Kidney (tissue), 14 donors: ENCODE results near the gene ASPN. TPM values are rescaled to one million over a fixed set of nuclear protein-coding genes. Genes with fewer than 3 reads are reported as not detected.
A peak's percentile ranks its signal among the peaks of the same experiment; 100 is the strongest.

Source experiments
- DNase-seq, 5 donors: peaks; one replicate each; pipeline ENCODE4 v3.0.0-alpha.2; 2013 to 2020
- FAIRE-seq: peaks from 2 replicates; lab custom pipeline; 2012; peaks lifted over from hg19 to GRCh38; lab: Jason Lieb, UNC
- H3K27ac ChIP-seq, 2 donors: one replicate each; pipeline ENCODE4 v1.7.0; 2013; ENCODE audit warnings: low read depth in 2 of 2, low read length in 2 of 2, inconsistent platforms in 1 of 2
- H3K27me3 ChIP-seq: one replicate; pipeline ENCODE4 v1.7.1; 2013; ENCODE audit warnings: low read length, inconsistent platforms; ENCODE audit not compliant: control insufficient read depth, insufficient read depth
- H3K36me3 ChIP-seq, 3 donors: one replicate each; pipeline versions ENCODE4 v1.7.0 to v1.7.1; 2013; ENCODE audit warnings: low read length in 3 of 3, control low read depth in 1 of 3, inconsistent platforms in 1 of 3; ENCODE audit not compliant: insufficient read depth in 3 of 3, control insufficient read depth in 2 of 3
- H3K4me1 ChIP-seq, 3 donors: one replicate each; pipeline versions ENCODE4 v1.7.0 to v1.7.1; 2013; ENCODE audit warnings: low read length in 3 of 3, inconsistent platforms in 1 of 3, low read depth in 1 of 3; ENCODE audit not compliant: control insufficient read depth in 2 of 3, insufficient read depth in 2 of 3
- H3K4me3 ChIP-seq, 3 donors: one replicate each; pipeline versions ENCODE4 v1.7.0 to v1.8.1; 2013; ENCODE audit warnings: low read length in 3 of 3, control low read depth in 1 of 3, inconsistent platforms in 1 of 3
- H3K9ac ChIP-seq, 3 donors: one replicate each; pipeline versions ENCODE4 v1.7.0 to v1.7.1; 2013; ENCODE audit warnings: low read length in 3 of 3, control low read depth in 1 of 3, inconsistent platforms in 1 of 3
- H3K9me3 ChIP-seq, 3 donors: one replicate each; pipeline versions ENCODE4 v1.7.0 to v1.7.1; 2013; ENCODE audit warnings: low read length in 3 of 3, control low read depth in 1 of 3, inconsistent platforms in 1 of 3; ENCODE audit not compliant: control insufficient read depth in 2 of 3, insufficient read depth in 1 of 3
- CTCF ChIP-seq: IDR thresholded peaks from 3 replicates; pipeline ENCODE4 v1.5.1; 2012; ENCODE audit warnings: mild to moderate bottlenecking, moderate library complexity, borderline replicate concordance; ENCODE audit not compliant: insufficient read depth; ENCODE audit errors: extremely low read depth
- intact Hi-C: fragments of 100-400 bp; cut with DNase I; formaldehyde crosslinking; loops from one replicate; pipeline ENCODE4 v1.11.1; 2022
- polyA plus RNA-seq: library from polyadenylated mRNA; stranded (reverse); fragments of 350-450 nt; fragmentation: Illumina TruSeq; extraction: RNeasy Lipid Tissue Mini Kit (QIAGEN cat#74804); gene quantifications from one replicate; pipeline ENCODE4 v1.2.3, GENCODE V29; 2014; ENCODE audit warnings: low read depth, low replicate concordance; ENCODE audit not compliant: insufficient read depth
- total RNA-seq: library from RNA; stranded (reverse); fragmentation: NEBNext Ultra II Directional; extraction: Animal tissue kit (Norgen Biotek cat#: 25700); gene quantifications from one replicate; pipeline ENCODE4 v1.2.1, GENCODE V29; 2021
- donor health status: control.
- donor health status: control.
- donor health status: control.
- donor health status: control.
- donor health status: control.
- donor health status: DM: yes; HTN: yes; CAD: no.
- donor health status: Normal renal cell carcinoma (clear cell type).

The ASPN gene
- total and polyA plus RNA-seq, 2 donors from 2014 or later: 1.5 to 3.2 TPM

GRCh38 chr9:92501671-92502393 lies 19.5 kb upstream of the ASPN start:
- TF ChIP-seq CTCF: peak; percentile 61
- Histone ChIP-seq H3K4me1 (peaks cover 0 to 2% (median 0%) of the 10 kb centered on the region in 3 donors), H3K27ac (no peak overlapping the region), H3K27me3 (no peaks in the 10 kb centered on the region), H3K9me3 (no peaks in the 10 kb centered on the region), H3K36me3 (no peaks in the 10 kb centered on the region), H3K9ac (no peak overlapping the region), H3K4me3 (no peak overlapping the region)
- intact Hi-C loops: no loop called here
- DNase-seq (peak in 1 of 5 donors; percentile 35), FAIRE-seq (no peak)

GRCh38 chr9:92500725-92501124 lies 18.4 kb upstream of the ASPN start:
- no peak overlapping the region for H3K9ac ChIP-seq
- H3K4me1 ChIP-seq: peaks cover 0 to 2% (median 0%) of the 10 kb centered on the region in 3 donors
- intact Hi-C loops: no loop called here
- no peak for DNase-seq
- no peaks in the 10 kb centered on the region for H3K27me3 ChIP-seq
- H3K27ac ChIP-seq: no peak overlapping the region
- no peak for FAIRE-seq
- H3K4me3 ChIP-seq: no peak overlapping the region
- TF ChIP-seq CTCF: no peak
- H3K36me3 ChIP-seq: no peaks in the 10 kb centered on the region
- H3K9me3 ChIP-seq: no peaks in the 10 kb centered on the region

- no peaks in the 10 kb centered on the region for H3K27me3 ChIP-seq
- H3K27ac ChIP-seq: no peak overlapping the region
- H3K4me3 ChIP-seq: no peak overlapping the region
- no peak for TF ChIP-seq CTCF
- intact Hi-C loops: no loop called here
- DNase-seq (no peak), FAIRE-seq (no peak)
- H3K9ac ChIP-seq: no peak overlapping the region
- no peaks in the 10 kb centered on the region for H3K9me3 ChIP-seq
- peaks cover 0 to 2% (median 0%) of the 10 kb centered on the region in 3 donors for H3K4me1 ChIP-seq
- no peaks in the 10 kb centered on the region for H3K36me3 ChIP-seq
Observed at GRCh38 chr9:92499701-92500100, 17.4 kb upstream of the ASPN start.
